Pancreas (tissue), 10 donors: ENCODE results near the gene LIFR. TPM values are rescaled to one million over a fixed set of nuclear protein-coding genes. Genes with fewer than 3 reads are reported as not detected.

Experiments used
- ATAC-seq, 4 donors: fragments of 200-7000 bp; cut with Tn5 transposase; one replicate each; pipeline versions ENCODE4 v1.8.0 to v1.9.1; 2020; ENCODE audit warnings: mild to moderate bottlenecking in 4 of 4, moderate library complexity in 4 of 4
- DNase-seq, 6 donors: peaks; one replicate each; pipeline ENCODE4 v3.0.0-alpha.2; 2020
- FAIRE-seq: peaks from 2 replicates; lab custom pipeline; 2012; peaks lifted over from hg19 to GRCh38; lab: Jason Lieb, UNC
- H3K27ac ChIP-seq, 4 donors: fragments of 200-600 bp; sonication (generic); 1 replicate in 3 of 4; 2 replicates in 1 of 4; pipeline versions ENCODE4 v1.5.0 to v1.8.0; 2020
- H3K27me3 ChIP-seq, 4 donors: fragments of 200-600 bp; one replicate each; pipeline ENCODE4 v1.8.0; 2021
- H3K36me3 ChIP-seq, 3 donors: fragments of 200-600 bp; sonication (generic) in 1 of 3; one replicate each; pipeline versions ENCODE4 v1.5.0 to v1.8.0; 2020 to 2021
- H3K4me1 ChIP-seq, 3 donors: fragments of 200-600 bp; one replicate each; pipeline ENCODE4 v1.8.0; 2021
- H3K4me3 ChIP-seq, 4 donors: fragments of 200-600 bp; sonication (generic) in 2 of 4; one replicate each; pipeline versions ENCODE4 v1.5.0 to v1.8.0; 2020 to 2021
- H3K9me3 ChIP-seq, 4 donors: fragments of 200-600 bp; one replicate each; pipeline ENCODE4 v1.8.0; 2021
- WGBS, 2 donors: extraction: QIAGEN DNeasy Blood & Tissue Kit; methylation state at CpG; one replicate each; pipeline ENCODE4 v1.1.7; 2013; 5-methylcytosine and 5-hydroxymethylcytosine counted together
- intact Hi-C, 3 donors: fragments of 100-400 bp; cut with DNase I; formaldehyde crosslinking; loops; one replicate each; pipeline versions ENCODE4 v1.11.1 to v1.14.2; 2022
- polyA plus RNA-seq, 2 donors: library from polyadenylated mRNA; stranded (reverse); fragments of 200-250 nt; gene quantifications; one replicate each; pipeline ENCODE4 v1.2.3, GENCODE V29; 2013
- total RNA-seq, 6 donors: library from RNA; stranded (reverse); fragmentation: NEBNext Ultra II Directional in 4 of 6; extraction: Animal tissue kit (Norgen Biotek cat#: 25700) in 4 of 6; gene quantifications; one replicate each; pipeline versions ENCODE4 v1.2.1 to v1.2.4, GENCODE V29; 2021 to 2023
- TF ChIP-seq, protein P1 (sequence below), 4 donors: fragments of 200-600 bp; sonication (generic) in 3 of 4; IDR thresholded peaks; one replicate each; pipeline versions ENCODE4 v1.5.0 to v1.8.0; 2021; ENCODE audit warnings: antibody characterized with exemption in 4 of 4
- donor health status: healthy with polysubstance abuse.
- donor health status: DM: no; HTN: no; CAD: no; lungs with moderate emphysema.
- donor health status: DM: no; HTN: no; CAD: no.
- donor health status: control.
- donor health status: control.
- donor health status: Bipolar disorder and iron deficiency.
- donor health status: DM: yes; HTN: yes; CAD: no.
- donor health status: DM: no; HTN: no; CAD: no.
- donor health status: DM: no; HTN: no; CAD: no.
- donor health status: DM: yes; HTN: yes; CAD: no.

Gene LIFR
- total and polyA plus RNA-seq, 8 donors = 4.1 to 32.5 (median 19.1) TPM

- no peaks in the 10 kb centered on the region for H3K4me1 ChIP-seq
- H3K27me3 ChIP-seq = no peaks in the 10 kb centered on the region
- H3K27ac ChIP-seq = no peak overlapping the region
- FAIRE-seq (no peak), ATAC-seq (no peak), DNase-seq (no peak)
- H3K9me3 ChIP-seq = no peaks in the 10 kb centered on the region
- intact Hi-C loops = no loop called here
- TF ChIP-seq, protein P1, sequence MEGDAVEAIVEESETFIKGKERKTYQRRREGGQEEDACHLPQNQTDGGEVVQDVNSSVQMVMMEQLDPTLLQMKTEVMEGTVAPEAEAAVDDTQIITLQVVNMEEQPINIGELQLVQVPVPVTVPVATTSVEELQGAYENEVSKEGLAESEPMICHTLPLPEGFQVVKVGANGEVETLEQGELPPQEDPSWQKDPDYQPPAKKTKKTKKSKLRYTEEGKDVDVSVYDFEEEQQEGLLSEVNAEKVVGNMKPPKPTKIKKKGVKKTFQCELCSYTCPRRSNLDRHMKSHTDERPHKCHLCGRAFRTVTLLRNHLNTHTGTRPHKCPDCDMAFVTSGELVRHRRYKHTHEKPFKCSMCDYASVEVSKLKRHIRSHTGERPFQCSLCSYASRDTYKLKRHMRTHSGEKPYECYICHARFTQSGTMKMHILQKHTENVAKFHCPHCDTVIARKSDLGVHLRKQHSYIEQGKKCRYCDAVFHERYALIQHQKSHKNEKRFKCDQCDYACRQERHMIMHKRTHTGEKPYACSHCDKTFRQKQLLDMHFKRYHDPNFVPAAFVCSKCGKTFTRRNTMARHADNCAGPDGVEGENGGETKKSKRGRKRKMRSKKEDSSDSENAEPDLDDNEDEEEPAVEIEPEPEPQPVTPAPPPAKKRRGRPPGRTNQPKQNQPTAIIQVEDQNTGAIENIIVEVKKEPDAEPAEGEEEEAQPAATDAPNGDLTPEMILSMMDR (IDR thresholded peaks at IDR 0.05) = no peak
- H3K4me3 ChIP-seq = no peak overlapping the region
- 64% methylated on average over 4 of the region's 4 CpGs for WGBS, 2 donors
- no peaks in the 10 kb centered on the region for H3K36me3 ChIP-seq
These were observed 33.2 kb upstream of the LIFR start for GRCh38 chr5:38589629-38590028.

DNA sequence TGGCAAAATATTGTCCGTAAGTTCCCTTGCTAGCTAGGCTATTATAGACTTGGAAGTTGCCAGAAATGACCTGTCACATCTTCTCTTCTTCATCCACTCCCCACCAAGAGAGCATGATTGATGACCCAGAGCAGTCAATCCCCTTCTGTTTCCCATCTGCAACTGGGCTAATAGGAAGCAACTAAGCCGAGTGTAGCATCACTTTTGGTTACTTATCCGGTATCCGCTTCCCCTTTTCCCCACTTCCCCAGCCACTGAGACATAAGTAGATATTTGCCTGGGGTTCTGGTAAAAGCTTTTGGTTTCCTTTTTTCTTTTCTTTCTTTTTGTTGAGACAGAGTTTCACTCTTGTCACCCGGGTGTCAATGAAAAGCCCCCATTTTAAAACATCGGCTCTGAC, 29.4 kb upstream of the LIFR start:
- Histone ChIP-seq H3K27ac (no peak overlapping the region), H3K36me3 (no peaks in the 10 kb centered on the region), H3K9me3 (no peaks in the 10 kb centered on the region), H3K4me3 (no peak overlapping the region), H3K4me1 (no peaks in the 10 kb centered on the region), H3K27me3 (no peaks in the 10 kb centered on the region)
- TF ChIP-seq, protein P1 (IDR thresholded peaks at IDR 0.05) = no peak
- ATAC-seq = no peak
- DNase-seq = no peak
- no peak for FAIRE-seq
- 92 to 97% methylated on average over 6 of the region's 6 CpGs for WGBS, 2 donors
- intact Hi-C loops = no loop called here

DNA sequence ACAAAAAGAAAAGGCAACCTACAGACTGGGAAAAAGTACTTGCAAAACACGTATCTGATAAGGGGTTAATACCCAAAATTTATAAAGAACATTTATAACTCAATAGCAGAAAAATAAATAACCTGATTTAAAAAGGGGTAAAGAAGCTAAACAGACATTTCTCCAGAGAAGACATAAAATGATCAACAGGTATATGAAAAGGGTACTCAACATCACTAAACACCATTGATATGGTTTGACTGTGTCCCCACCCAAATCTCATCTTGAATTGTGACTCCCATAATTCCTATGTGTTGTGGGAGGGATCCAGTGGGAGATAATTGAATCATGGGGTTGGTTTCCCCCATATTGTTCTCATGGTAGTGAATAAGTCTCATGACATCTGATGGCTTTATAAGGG, 27.1 kb upstream of the LIFR start:
- H3K9me3 ChIP-seq = no peaks in the 10 kb centered on the region
- H3K27ac ChIP-seq = no peak overlapping the region
- no peak for FAIRE-seq
- intact Hi-C loops = no loop called here
- H3K36me3 ChIP-seq = no peaks in the 10 kb centered on the region
- DNase-seq = no peak
- no peak for ATAC-seq
- 86 to 94% methylated on average over 1 of the region's 1 CpG for WGBS, 2 donors
- TF ChIP-seq, protein P1 (IDR thresholded peaks at IDR 0.05) = no peak
- H3K4me3 ChIP-seq = no peak overlapping the region
- H3K27me3 ChIP-seq = no peaks in the 10 kb centered on the region
- no peaks in the 10 kb centered on the region for H3K4me1 ChIP-seq

GRCh38 chr5:38582975-38583319, 26.5 kb upstream of the LIFR start:
- no peaks in the 10 kb centered on the region for H3K36me3 ChIP-seq
- TF ChIP-seq, protein P1 (IDR thresholded peaks at IDR 0.05) = no peak
- H3K4me3 ChIP-seq = no peak overlapping the region
- ATAC-seq = no peak
- intact Hi-C loops = no loop called here
- H3K4me1 ChIP-seq = no peaks in the 10 kb centered on the region
- WGBS, 2 donors = 77% methylated on average over 5 of the region's 5 CpGs
- DNase-seq = no peak
- no peak overlapping the region for H3K27ac ChIP-seq
- FAIRE-seq = no peak
- H3K27me3 ChIP-seq = no peaks in the 10 kb centered on the region
- no peaks in the 10 kb centered on the region for H3K9me3 ChIP-seq

GRCh38 chr5:38582293-38582974, 26.0 kb upstream of the LIFR start:
- no peaks in the 10 kb centered on the region for H3K9me3 ChIP-seq
- DNase-seq = no peak
- H3K4me3 ChIP-seq = no peak overlapping the region
- no peaks in the 10 kb centered on the region for H3K4me1 ChIP-seq
- no peaks in the 10 kb centered on the region for H3K27me3 ChIP-seq
- 67 to 77% methylated on average over 5 of the region's 5 CpGs for WGBS, 2 donors
- H3K27ac ChIP-seq = no peak overlapping the region
- no peak for ATAC-seq
- FAIRE-seq = no peak
- TF ChIP-seq, protein P1 (IDR thresholded peaks at IDR 0.05) = no peak
- no peaks in the 10 kb centered on the region for H3K36me3 ChIP-seq
- intact Hi-C loops = no loop called here
